Esophagus muscularis mucosa (tissue), 4 donors: ENCODE results near the gene COQ4. TPM values are rescaled to one million over a fixed set of nuclear protein-coding genes. Genes with fewer than 3 reads are reported as not detected.

Experiments
- DNase-seq: peaks from one replicate; pipeline ENCODE4 v3.0.0-alpha.2; 2017; ENCODE audit errors: extremely low spot score
- H3K27ac ChIP-seq, 4 donors: fragments of 200-600 bp; sonication (generic); replicated peaks in 1 of 4; 1 replicate in 3 of 4; 2 replicates in 1 of 4; pipeline ENCODE4 v1.5.1; 2016 to 2019; ENCODE audit warnings: mild to moderate bottlenecking in 1 of 4
- H3K27me3 ChIP-seq, 4 donors: fragments of 200-600 bp; sonication (generic); one replicate each; pipeline versions ENCODE4 v1.5.1 to v1.6.0; 2016 to 2019
- H3K36me3 ChIP-seq, 4 donors: fragments of 200-600 bp; sonication (generic); one replicate each; pipeline ENCODE4 v1.5.1; 2016 to 2019
- H3K4me1 ChIP-seq, 4 donors: fragments of 200-600 bp; sonication (generic); one replicate each; pipeline ENCODE4 v1.5.1; 2016 to 2019
- H3K4me3 ChIP-seq, 4 donors: fragments of 200-600 bp; sonication (generic); 1 replicate in 2 of 4; 2 replicates in 2 of 4; pipeline ENCODE4 v1.5.1; 2016 to 2019; ENCODE audit warnings: mild to moderate bottlenecking in 4 of 4, moderate library complexity in 1 of 4
- H3K9me3 ChIP-seq, 4 donors: fragments of 200-600 bp; sonication (generic); 1 replicate in 3 of 4; 2 replicates in 1 of 4; pipeline ENCODE4 v1.5.1; 2016 to 2019
- EP300 ChIP-seq: sonication (generic); formaldehyde crosslinking; IDR thresholded peaks from one replicate; pipeline ENCODE4 v1.6.1; 2017; ENCODE audit warnings: antibody characterized with exemption
- POLR2A ChIP-seq: fragments of 450-650 bp; IDR thresholded peaks from one replicate; pipeline ENCODE4 v1.6.1; 2017; ENCODE audit warnings: antibody characterized with exemption, moderate library complexity, mild to moderate bottlenecking, low read depth
- POLR2AphosphoS5 ChIP-seq, 2 donors: sonication (generic); formaldehyde crosslinking; IDR thresholded peaks; one replicate each; pipeline ENCODE4 v1.6.1; 2017; ENCODE audit warnings: antibody characterized with exemption in 2 of 2
- WGBS: methylation state at CpG from one replicate; pipeline ENCODE4 v1.1.5; 2018; 5-methylcytosine and 5-hydroxymethylcytosine counted together
- intact Hi-C: fragments of 100-400 bp; cut with DNase I; formaldehyde crosslinking; loops from one replicate; pipeline ENCODE4 v1.15.1; 2023
- total RNA-seq, 4 donors: library from RNA; depleted of rRNA; stranded (reverse); fragments of >200 nt; gene quantifications; one replicate each; pipeline versions ENCODE4 v1.1.0 to v1.2.1, GENCODE V29; 2016
- TF ChIP-seq, protein P1 (sequence below), 3 experiments: fragments of 200-600 bp in 2 of 3; fragments of 450-650 bp in 1 of 3; sonication (generic) in 2 of 3; IDR thresholded peaks; one replicate each; pipeline ENCODE4 v1.5.1; 2017 to 2019; ENCODE audit warnings: antibody characterized with exemption in 3 of 3, mild to moderate bottlenecking in 2 of 3, moderate library complexity in 1 of 3

The COQ4 gene
- total RNA-seq, 4 donors from 2014 or later, result 23.3 to 37.6 (median 30.1) TPM

GRCh38 chr9:128286440-128286839 lies 36.2 kb upstream of the COQ4 start:
- peaks cover 4 to 9% (median 6%) of the 10 kb centered on the region in 4 donors for H3K4me1 ChIP-seq
- TF ChIP-seq, protein P1, sequence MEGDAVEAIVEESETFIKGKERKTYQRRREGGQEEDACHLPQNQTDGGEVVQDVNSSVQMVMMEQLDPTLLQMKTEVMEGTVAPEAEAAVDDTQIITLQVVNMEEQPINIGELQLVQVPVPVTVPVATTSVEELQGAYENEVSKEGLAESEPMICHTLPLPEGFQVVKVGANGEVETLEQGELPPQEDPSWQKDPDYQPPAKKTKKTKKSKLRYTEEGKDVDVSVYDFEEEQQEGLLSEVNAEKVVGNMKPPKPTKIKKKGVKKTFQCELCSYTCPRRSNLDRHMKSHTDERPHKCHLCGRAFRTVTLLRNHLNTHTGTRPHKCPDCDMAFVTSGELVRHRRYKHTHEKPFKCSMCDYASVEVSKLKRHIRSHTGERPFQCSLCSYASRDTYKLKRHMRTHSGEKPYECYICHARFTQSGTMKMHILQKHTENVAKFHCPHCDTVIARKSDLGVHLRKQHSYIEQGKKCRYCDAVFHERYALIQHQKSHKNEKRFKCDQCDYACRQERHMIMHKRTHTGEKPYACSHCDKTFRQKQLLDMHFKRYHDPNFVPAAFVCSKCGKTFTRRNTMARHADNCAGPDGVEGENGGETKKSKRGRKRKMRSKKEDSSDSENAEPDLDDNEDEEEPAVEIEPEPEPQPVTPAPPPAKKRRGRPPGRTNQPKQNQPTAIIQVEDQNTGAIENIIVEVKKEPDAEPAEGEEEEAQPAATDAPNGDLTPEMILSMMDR (IDR thresholded peaks at IDR 0.05), result no peak
- TF ChIP-seq EP300 (no peak), POLR2AphosphoS5 (IDR thresholded peaks at IDR 0.05) (no peak), POLR2A (no peak)
- H3K9me3 ChIP-seq, result no peaks in the 10 kb centered on the region
- no peak for DNase-seq
- intact Hi-C loops, result no loop called here
- H3K27ac ChIP-seq, result no peak overlapping the region
- H3K36me3 ChIP-seq, result peaks cover 24 to 51% (median 42%) of the 10 kb centered on the region in 4 donors
- no peak overlapping the region for H3K4me3 ChIP-seq
- H3K27me3 ChIP-seq, result no peaks in the 10 kb centered on the region
- 25% methylated on average over 6 of the region's 6 CpGs for WGBS

DNA sequence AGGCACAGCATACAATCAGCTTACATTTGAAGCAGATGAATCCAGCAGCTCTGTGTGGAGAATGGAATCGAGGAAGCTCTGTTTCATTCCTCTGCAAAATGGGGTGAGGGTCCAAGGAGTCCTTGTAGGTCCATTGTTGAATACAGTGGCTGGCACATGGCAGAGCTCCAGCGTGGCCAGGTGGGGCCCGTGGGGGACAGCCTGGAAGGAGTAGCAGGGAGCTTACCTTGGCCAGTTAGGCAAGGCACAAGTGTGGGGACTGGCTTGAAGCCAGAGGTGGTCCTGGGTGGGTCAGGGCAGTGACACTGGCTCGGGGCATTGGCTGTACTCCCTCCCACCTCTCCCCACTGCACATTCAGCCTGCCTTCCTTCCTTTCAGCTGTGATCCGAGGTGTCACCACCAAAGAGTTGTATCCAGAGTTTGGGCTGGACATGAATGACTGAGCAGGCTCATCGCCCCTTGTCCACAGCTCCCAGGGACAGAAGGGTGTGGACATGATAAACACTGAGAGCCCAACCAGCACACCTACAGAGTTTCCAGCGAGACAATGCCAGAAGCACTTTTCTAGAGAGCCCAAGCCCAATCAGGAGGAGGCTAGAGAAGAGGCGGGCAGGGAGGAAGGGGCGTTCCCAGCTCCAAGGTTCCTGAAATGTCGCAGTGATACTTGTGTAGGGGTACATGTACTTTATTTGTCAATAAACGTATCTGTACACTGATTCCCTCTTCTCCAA lies 34.2 kb upstream of the COQ4 start:
- TF ChIP-seq, protein P1 (IDR thresholded peaks at IDR 0.05), result no peak
- no peak for DNase-seq
- no peak overlapping the region for H3K27ac ChIP-seq
- intact Hi-C loops, result no loop called here
- H3K4me3 ChIP-seq, result no peak overlapping the region
- peaks cover 24 to 61% (median 42%) of the 10 kb centered on the region in 4 donors for H3K36me3 ChIP-seq
- H3K4me1 ChIP-seq, result peaks cover 4 to 9% (median 6%) of the 10 kb centered on the region in 4 donors
- H3K9me3 ChIP-seq, result no peaks in the 10 kb centered on the region
- no peaks in the 10 kb centered on the region for H3K27me3 ChIP-seq
- WGBS, result 86% methylated on average over 11 of the region's 11 CpGs

DNA sequence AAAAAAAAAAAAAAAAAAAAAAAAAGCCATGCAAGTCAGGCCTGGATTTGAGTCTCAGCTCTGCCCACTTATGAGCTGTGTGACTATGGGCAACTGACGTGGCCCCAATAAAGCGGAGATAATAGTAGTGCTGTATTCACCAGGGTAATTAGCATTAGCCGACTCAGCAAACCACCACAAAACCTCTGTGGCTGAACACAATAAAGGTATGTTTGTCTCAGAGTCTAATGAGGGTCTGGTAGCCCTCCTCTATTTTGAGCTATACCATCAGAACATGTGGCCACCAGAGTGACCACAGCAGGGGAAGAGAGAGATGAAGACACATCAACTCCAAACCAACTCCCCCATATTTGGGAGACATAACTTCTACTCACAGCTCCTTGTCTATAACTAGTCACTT lies 30.6 kb upstream of the COQ4 start:
- no peak for DNase-seq
- Histone ChIP-seq H3K27ac (no peak overlapping the region), H3K4me1 (peaks cover 0 to 5% (median 2%) of the 10 kb centered on the region in 4 donors), H3K36me3 (peaks cover 11 to 47% (median 23%) of the 10 kb centered on the region in 4 donors), H3K9me3 (no peaks in the 10 kb centered on the region), H3K27me3 (no peaks in the 10 kb centered on the region), H3K4me3 (no peak overlapping the region)
- WGBS, result 92% methylated on average over 3 of the region's 3 CpGs
- TF ChIP-seq EP300 (no peak), POLR2AphosphoS5 (IDR thresholded peaks at IDR 0.05) (no peak), POLR2A (no peak)
- TF ChIP-seq, protein P1 (IDR thresholded peaks at IDR 0.05), result no peak
- intact Hi-C loops, result no loop called here

GRCh38 chr9:128293091-128293490 lies 29.5 kb upstream of the COQ4 start:
- Histone ChIP-seq H3K4me1 (peaks cover 0 to 5% (median 2%) of the 10 kb centered on the region in 4 donors), H3K27me3 (no peaks in the 10 kb centered on the region), H3K36me3 (peaks cover 10 to 41% (median 15%) of the 10 kb centered on the region in 4 donors), H3K4me3 (no peak overlapping the region), H3K27ac (no peak overlapping the region), H3K9me3 (no peaks in the 10 kb centered on the region)
- DNase-seq, result no peak
- intact Hi-C loops, result no loop called here
- TF ChIP-seq EP300, result no peak
- TF ChIP-seq, protein P1 (IDR thresholded peaks at IDR 0.05), result no peak
- WGBS, result 85% methylated on average over 4 of the region's 4 CpGs

DNA sequence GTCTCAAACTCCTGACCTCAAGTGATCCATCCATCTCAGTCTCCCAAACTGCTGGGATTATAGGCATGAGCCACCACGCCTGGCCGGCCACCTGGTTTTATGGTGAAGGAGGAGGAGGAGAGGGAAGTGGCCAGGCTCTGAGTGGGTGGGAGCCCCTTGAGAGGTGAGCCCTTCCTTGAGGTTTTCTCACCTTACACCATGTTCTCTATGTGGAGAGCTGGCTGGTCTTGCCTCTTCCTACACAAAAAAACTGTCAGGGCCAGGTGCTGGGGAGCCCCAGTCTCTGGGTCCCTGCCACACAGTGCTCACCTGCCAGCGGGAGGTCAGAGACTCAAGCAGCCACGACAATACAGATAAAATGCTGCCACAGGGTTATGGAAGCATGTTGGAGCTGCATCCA lies 28.5 kb upstream of the COQ4 start:
- Histone ChIP-seq H3K27ac (no peak overlapping the region), H3K36me3 (peaks cover 0 to 30% (median 5%) of the 10 kb centered on the region in 4 donors), H3K4me1 (peaks cover 0 to 5% (median 2%) of the 10 kb centered on the region in 4 donors), H3K9me3 (no peaks in the 10 kb centered on the region), H3K27me3 (no peaks in the 10 kb centered on the region), H3K4me3 (no peak overlapping the region)
- no peak for DNase-seq
- 85% methylated on average over 4 of the region's 4 CpGs for WGBS
- intact Hi-C loops, result no loop called here
- no peak for TF ChIP-seq POLR2AphosphoS5 (IDR thresholded peaks at IDR 0.05)
- no peak for TF ChIP-seq EP300
- no peak for TF ChIP-seq POLR2A
- TF ChIP-seq, protein P1 (IDR thresholded peaks at IDR 0.05), result no peak
